A549 (cell line): Measurements from ENCODE around the gene KRT72.

Source experiments
- CBX2 ChIP-seq: fragments of 200-600 bp; sonication (generic); IDR thresholded peaks from 2 replicates; pipeline ENCODE4 v1.6.1; 2016; ENCODE audit warnings: low read depth, mild to moderate bottlenecking, borderline replicate concordance
- CTCF ChIP-seq: fragments of >200 bp; sonication (Bioruptor Twin); formaldehyde crosslinking; IDR thresholded peaks from 3 replicates; pipeline ENCODE4 v1.5.1; 2016
- EP300 ChIP-seq, 2 experiments: fragments of >200 bp; sonication (Bioruptor Twin); formaldehyde crosslinking; IDR thresholded peaks; 2 replicates in 1 of 2; 3 replicates in 1 of 2; pipeline ENCODE4 v1.6.1; 2016 to 2017
- HDAC2 ChIP-seq: fragments of 200-600 bp; sonication (generic); IDR thresholded peaks from 2 replicates; pipeline ENCODE4 v1.6.1; 2016
- JUN ChIP-seq, 2 experiments: fragments of >200 bp; sonication (Bioruptor Twin); formaldehyde crosslinking; IDR thresholded peaks; 2 replicates in 1 of 2; 3 replicates in 1 of 2; pipeline ENCODE4 v1.6.1; 2016 to 2017
- POLR2A ChIP-seq: IDR thresholded peaks from 2 replicates; pipeline ENCODE4 v1.6.1; 2012; ENCODE audit warnings: mild to moderate bottlenecking, low read length

- TF ChIP-seq CTCF (no peak), POLR2A (no peak), HDAC2 (no peak), EP300 (IDR thresholded peaks at IDR 0.05) (no peak), CBX2 (no peak), JUN (IDR thresholded peaks at IDR 0.05) (no peak)
Observed at GRCh38 chr12:52564582-52564981, 36.7 kb downstream of the KRT72 start.
